SK-N-MC (cell line): ENCODE results near the gene TNFRSF1A.

ENCODE experiments used
- EZH2 ChIP-seq: fragments of 200-600 bp; sonication (generic); IDR thresholded peaks from one replicate; pipeline ENCODE4 v1.6.1; 2017; ENCODE audit warnings: antibody characterized with exemption
- FOXP2 ChIP-seq: optimal IDR thresholded peaks from 2 replicates; pipeline ENCODE3; 2011; ENCODE audit warnings: mild to moderate bottlenecking, moderate library complexity; ENCODE audit not compliant: insufficient read depth; ENCODE audit errors: extremely low read length, control extremely low read depth
- POLR2AphosphoS5 ChIP-seq: IDR thresholded peaks from 2 replicates; pipeline ENCODE4 v1.6.1; 2012; ENCODE audit warnings: mild to moderate bottlenecking, low read depth, low read length, borderline replicate concordance

GRCh38 chr12:6338955-6339354, 2.9 kb downstream of the TNFRSF1A start:
- no peak for TF ChIP-seq EZH2
- no peak for TF ChIP-seq POLR2AphosphoS5
- no peak for TF ChIP-seq FOXP2
